Suppressor macrophage treated with lipopolysaccharide for 4 hours (primary cell): ENCODE results near the gene KCTD1.
"Not testable (repeated sequence)": the region's sequence is repeated elsewhere in the genome, so short reads cannot be mapped to it uniquely, and the experiment has no call there.

ENCODE experiments used
- DNase-seq: peaks from one replicate; pipeline ENCODE4 v3.0.0-alpha.2; 2020

The KCTD1 gene

GRCh38 chr18:26457195-26457594, 91.2 kb downstream of the KCTD1 start:
- DNase-seq: no peak

- no peak for DNase-seq
These were observed 92.3 kb downstream of the KCTD1 start for GRCh38 chr18:26456070-26456491.

- DNase-seq: no peak
These were observed 92.7 kb downstream of the KCTD1 start for GRCh38 chr18:26455639-26456038.

- DNase-seq: no peak
These were observed 93.7 kb downstream of the KCTD1 start for GRCh38 chr18:26454616-26455015.

- no peak for DNase-seq
These were observed 94.2 kb downstream of the KCTD1 start for GRCh38 chr18:26454192-26454591.

- no peak for DNase-seq
These were observed 94.9 kb downstream of the KCTD1 start for GRCh38 chr18:26453386-26453901.

GRCh38 chr18:26450989-26451682, 97.2 kb downstream of the KCTD1 start:
- no peak for DNase-seq

- no peak for DNase-seq
These were observed 99.6 kb downstream of the KCTD1 start for GRCh38 chr18:26448714-26449159.

GRCh38 chr18:26443853-26444252, 104.5 kb downstream of the KCTD1 start:
- DNase-seq: no peak

GRCh38 chr18:26442126-26442525, 106.2 kb downstream of the KCTD1 start:
- DNase-seq: no peak

- DNase-seq: no peak
These were observed 107.7 kb downstream of the KCTD1 start for GRCh38 chr18:26440644-26441043.

GRCh38 chr18:26439537-26439936, 108.8 kb downstream of the KCTD1 start:
- DNase-seq: no peak

GRCh38 chr18:26438980-26439379, 109.4 kb downstream of the KCTD1 start:
- no peak for DNase-seq

- DNase-seq: not testable (repeated sequence)
These were observed 110.7 kb downstream of the KCTD1 start for GRCh38 chr18:26437634-26438033.

GRCh38 chr18:26436176-26437051, 111.9 kb downstream of the KCTD1 start:
- DNase-seq: no peak

GRCh38 chr18:26435415-26436095, 112.8 kb downstream of the KCTD1 start:
- DNase-seq: no peak

- no peak for DNase-seq
These were observed 113.5 kb downstream of the KCTD1 start for GRCh38 chr18:26434887-26435286.

GRCh38 chr18:26432651-26433424, 115.5 kb downstream of the KCTD1 start:
- DNase-seq: no peak

- DNase-seq: no peak
These were observed 118.7 kb downstream of the KCTD1 start for GRCh38 chr18:26429535-26430226.

- DNase-seq: no peak
These were observed 123.2 kb downstream of the KCTD1 start for GRCh38 chr18:26425148-26425531.

- no peak for DNase-seq
These were observed 123.8 kb downstream of the KCTD1 start for GRCh38 chr18:26424428-26425147.
